Muscle of leg (tissue), 11 donors: ENCODE measurements around the gene PCNX2. TPM values are rescaled to one million over a fixed set of nuclear protein-coding genes. Genes with fewer than 3 reads are reported as not detected.
A peak's percentile ranks its signal among the peaks of the same experiment; 100 is the strongest.

Source experiments
- DNase-seq: peaks from one replicate; pipeline ENCODE4 v3.0.0; 2013
- H3K27ac ChIP-seq: one replicate; pipeline ENCODE4 v1.5.1; 2013; ENCODE audit warnings: mild to moderate bottlenecking, low read length, control low read depth
- H3K27me3 ChIP-seq: one replicate; pipeline ENCODE4 v1.6.1; 2013; ENCODE audit warnings: low read length; ENCODE audit not compliant: control insufficient read depth, insufficient read depth
- H3K36me3 ChIP-seq: one replicate; pipeline ENCODE4 v1.6.1; 2013; ENCODE audit warnings: low read length; ENCODE audit not compliant: control insufficient read depth, insufficient read depth
- H3K4me1 ChIP-seq: one replicate; pipeline ENCODE4 v1.6.1; 2013; ENCODE audit warnings: low read length; ENCODE audit not compliant: control insufficient read depth, insufficient read depth
- H3K4me3 ChIP-seq: one replicate; pipeline ENCODE4 v1.5.1; 2013; ENCODE audit warnings: low read length, control low read depth
- H3K9me3 ChIP-seq: replicated peaks from 2 replicates; pipeline ENCODE4 v1.6.1; 2013; ENCODE audit warnings: low read depth, low read length; ENCODE audit not compliant: control insufficient read depth
- WGBS: methylation state at CpG from one replicate; pipeline ENCODE4 v1.1.5; 2013; ENCODE audit warnings: missing lambda C conversion rate; ENCODE audit not compliant: insufficient coverage; 5-methylcytosine and 5-hydroxymethylcytosine counted together
- polyA plus RNA-seq, 8 donors: library from polyadenylated mRNA; unstranded; fragments of 120-200 nt; gene quantifications; one replicate each; pipeline versions ENCODE4 v1.2.1 to v1.2.3, GENCODE V29; 2013; ENCODE audit warnings: inconsistent platforms in 1 of 8, low replicate concordance in 1 of 8; ENCODE audit not compliant: insufficient read length in 8 of 8, insufficient read depth in 1 of 8
- total RNA-seq: library from RNA; stranded (reverse); fragments of 120-200 nt; gene quantifications from one replicate; pipeline ENCODE4 v1.2.4, GENCODE V29; 2013

Gene PCNX2
- total and polyA plus RNA-seq, 9 donors: 2.5 to 5.2 (median 3.9) TPM

- peaks cover 3% of the 10 kb centered on the region for H3K27me3 ChIP-seq
- H3K4me3 ChIP-seq: no peak overlapping the region
- no peaks in the 10 kb centered on the region for H3K36me3 ChIP-seq
- no peaks in the 10 kb centered on the region for H3K9me3 ChIP-seq
- WGBS: 63% methylated on average over 1 of the region's 1 CpG
- DNase-seq: no peak
- H3K4me1 ChIP-seq: no peaks in the 10 kb centered on the region
- no peak overlapping the region for H3K27ac ChIP-seq
Measured at GRCh38 chr1:233316473-233316872, 20.9 kb upstream of the PCNX2 start.

- Histone ChIP-seq H3K27me3 (peaks cover 3% of the 10 kb centered on the region), H3K36me3 (no peaks in the 10 kb centered on the region), H3K9me3 (no peaks in the 10 kb centered on the region), H3K27ac (no peak overlapping the region), H3K4me1 (no peaks in the 10 kb centered on the region), H3K4me3 (no peak overlapping the region)
- no CpG with 5 or more reads among the region's 1 CpG for WGBS
- no peak for DNase-seq
Measured at GRCh38 chr1:233315718-233316301, 20.3 kb upstream of the PCNX2 start.

DNA sequence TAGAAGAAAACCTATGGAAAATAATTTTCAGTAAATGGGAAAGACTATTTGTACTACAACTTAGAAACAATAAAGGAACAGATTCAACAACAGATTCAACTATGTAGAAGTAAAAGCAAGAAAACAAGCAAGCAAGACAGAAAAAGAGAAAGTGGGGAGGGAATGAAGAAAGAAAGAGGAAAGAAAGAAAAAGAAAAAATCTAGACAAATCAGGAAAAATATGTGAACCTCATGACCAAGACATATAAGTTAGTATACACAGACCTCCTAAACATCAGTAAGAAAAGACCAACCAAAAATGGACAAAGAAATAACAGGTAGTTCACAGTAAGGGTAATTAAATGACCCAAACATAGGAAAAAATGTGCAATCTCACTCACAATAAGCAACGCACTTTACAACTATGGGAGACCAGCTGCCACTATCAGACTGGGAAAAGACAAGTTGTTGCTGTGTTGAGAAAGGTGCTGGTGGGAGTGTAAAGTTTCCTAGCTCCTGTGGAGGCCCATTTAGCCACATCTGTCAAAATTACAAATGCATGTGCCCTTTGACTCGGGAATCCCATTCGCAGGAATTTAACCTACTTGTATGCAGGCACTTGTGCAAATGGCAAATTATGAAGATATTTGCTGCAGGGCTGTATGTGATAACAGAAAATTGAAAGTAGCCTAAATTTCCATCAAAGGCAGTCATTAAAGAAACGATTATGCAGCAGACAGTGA lies 18.1 kb upstream of the PCNX2 start:
- no CpG with 5 or more reads among the region's 4 CpGs for WGBS
- Histone ChIP-seq H3K9me3 (no peaks in the 10 kb centered on the region), H3K27me3 (peaks cover 2% of the 10 kb centered on the region), H3K27ac (no peak overlapping the region), H3K4me1 (no peaks in the 10 kb centered on the region), H3K36me3 (no peaks in the 10 kb centered on the region), H3K4me3 (no peak overlapping the region)
- DNase-seq: no peak

DNA sequence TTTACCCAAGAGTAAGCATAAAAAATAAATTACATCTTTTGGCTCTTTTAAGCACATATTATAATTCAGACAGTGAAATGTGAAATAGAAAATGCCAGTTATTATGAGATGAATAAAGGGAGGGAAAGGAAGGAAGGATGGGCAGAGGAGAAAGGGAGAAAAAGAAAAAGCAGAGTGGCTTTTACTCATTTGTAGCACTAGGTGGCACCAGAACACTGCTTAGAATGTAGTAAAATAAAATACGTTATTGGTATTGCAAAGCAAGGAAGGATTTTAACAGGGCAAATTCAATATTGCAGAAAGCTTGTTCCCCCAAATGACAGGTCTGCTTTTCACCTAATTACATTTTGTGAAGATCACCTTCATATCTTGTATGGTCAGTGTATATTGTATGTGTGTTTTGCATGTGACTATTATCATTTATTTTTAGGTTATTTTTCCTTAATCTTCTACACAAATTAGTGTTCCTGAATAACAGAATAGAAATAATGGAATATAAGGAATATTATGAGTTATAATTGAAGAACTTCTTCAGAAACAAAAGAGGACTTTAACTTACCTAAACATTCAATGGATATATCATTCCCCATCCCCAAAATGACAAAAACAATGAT lies 9.1 kb upstream of the PCNX2 start:
- Histone ChIP-seq H3K36me3 (no peaks in the 10 kb centered on the region), H3K4me1 (no peaks in the 10 kb centered on the region), H3K9me3 (no peaks in the 10 kb centered on the region), H3K27me3 (peaks cover 4% of the 10 kb centered on the region), H3K4me3 (no peak overlapping the region), H3K27ac (no peak overlapping the region)
- peak; percentile 42 for DNase-seq
- WGBS: no CpG with 5 or more reads among the region's 1 CpG

- peaks cover 8% of the 10 kb centered on the region for H3K27me3 ChIP-seq
- H3K4me1 ChIP-seq: no peaks in the 10 kb centered on the region
- no CpG with 5 or more reads among the region's 2 CpGs for WGBS
Measured at GRCh38 chr1:233300326-233300725, 4.8 kb upstream of the PCNX2 start.

GRCh38 chr1:233299450-233299849 lies 3.9 kb upstream of the PCNX2 start:
- Histone ChIP-seq H3K4me3 (no peak overlapping the region), H3K27ac (no peak overlapping the region), H3K27me3 (peaks cover 12% of the 10 kb centered on the region), H3K4me1 (no peaks in the 10 kb centered on the region), H3K36me3 (no peaks in the 10 kb centered on the region), H3K9me3 (no peaks in the 10 kb centered on the region)
- no peak for DNase-seq
- WGBS: 88% methylated on average over 1 of the region's 5 CpGs

More at GRCh38 chr1:233300326-233300725, 4.8 kb upstream of the PCNX2 start:
- Histone ChIP-seq H3K27ac (no peak overlapping the region), H3K9me3 (no peaks in the 10 kb centered on the region), H3K36me3 (no peaks in the 10 kb centered on the region), H3K4me3 (no peak overlapping the region)
- no peak for DNase-seq

DNA sequence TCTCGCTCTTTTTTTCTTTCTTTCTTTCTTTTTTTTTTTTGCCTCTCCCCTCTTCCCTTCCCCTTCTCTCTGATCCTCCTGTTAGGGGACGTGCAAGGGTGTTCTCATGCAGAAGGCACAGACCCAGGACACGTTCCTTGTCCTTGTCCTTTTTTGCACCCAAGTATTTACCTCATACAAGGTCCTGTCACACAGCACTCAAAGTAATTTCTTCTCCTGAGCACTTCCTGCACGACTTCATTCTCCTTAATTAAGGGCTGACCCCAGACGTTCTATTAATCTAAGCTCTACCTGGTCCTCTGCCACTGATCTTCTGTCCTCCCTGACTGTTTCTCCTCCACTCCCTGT lies 424 bp upstream of the PCNX2 start:
- no peak for DNase-seq
- no peaks in the 10 kb centered on the region for H3K4me1 ChIP-seq
- WGBS: 3% methylated on average over 4 of the region's 5 CpGs
- no peaks in the 10 kb centered on the region for H3K36me3 ChIP-seq
- H3K9me3 ChIP-seq: no peaks in the 10 kb centered on the region
- no peak overlapping the region for H3K27ac ChIP-seq
- H3K4me3 ChIP-seq: no peak overlapping the region
- peaks cover 12% of the 10 kb centered on the region for H3K27me3 ChIP-seq

DNA sequence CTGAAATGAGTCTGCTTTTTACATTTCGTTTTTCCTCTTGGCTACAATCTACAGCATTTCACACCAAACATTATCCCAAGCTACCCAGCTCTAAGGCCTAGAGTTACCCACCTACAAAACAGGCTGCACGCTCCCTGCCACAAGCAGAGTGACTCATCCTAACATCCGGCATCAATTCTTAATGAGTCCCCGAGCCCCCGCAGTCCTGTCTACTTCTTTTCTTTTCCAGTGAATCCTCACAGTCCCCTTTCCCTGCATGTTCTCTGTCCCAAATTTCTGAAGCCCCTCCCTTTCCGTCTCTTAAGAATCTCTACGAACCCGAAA lies 650 bp downstream of the PCNX2 start:
- peak; percentile 42 for DNase-seq
- no peak overlapping the region for H3K27ac ChIP-seq
- H3K27me3 ChIP-seq: peaks cover 12% of the 10 kb centered on the region
- H3K9me3 ChIP-seq: no peaks in the 10 kb centered on the region
- no peaks in the 10 kb centered on the region for H3K36me3 ChIP-seq
- H3K4me1 ChIP-seq: no peaks in the 10 kb centered on the region
- H3K4me3 ChIP-seq: peak overlapping the region; percentile 39
- 2% methylated on average over 7 of the region's 8 CpGs for WGBS

DNA sequence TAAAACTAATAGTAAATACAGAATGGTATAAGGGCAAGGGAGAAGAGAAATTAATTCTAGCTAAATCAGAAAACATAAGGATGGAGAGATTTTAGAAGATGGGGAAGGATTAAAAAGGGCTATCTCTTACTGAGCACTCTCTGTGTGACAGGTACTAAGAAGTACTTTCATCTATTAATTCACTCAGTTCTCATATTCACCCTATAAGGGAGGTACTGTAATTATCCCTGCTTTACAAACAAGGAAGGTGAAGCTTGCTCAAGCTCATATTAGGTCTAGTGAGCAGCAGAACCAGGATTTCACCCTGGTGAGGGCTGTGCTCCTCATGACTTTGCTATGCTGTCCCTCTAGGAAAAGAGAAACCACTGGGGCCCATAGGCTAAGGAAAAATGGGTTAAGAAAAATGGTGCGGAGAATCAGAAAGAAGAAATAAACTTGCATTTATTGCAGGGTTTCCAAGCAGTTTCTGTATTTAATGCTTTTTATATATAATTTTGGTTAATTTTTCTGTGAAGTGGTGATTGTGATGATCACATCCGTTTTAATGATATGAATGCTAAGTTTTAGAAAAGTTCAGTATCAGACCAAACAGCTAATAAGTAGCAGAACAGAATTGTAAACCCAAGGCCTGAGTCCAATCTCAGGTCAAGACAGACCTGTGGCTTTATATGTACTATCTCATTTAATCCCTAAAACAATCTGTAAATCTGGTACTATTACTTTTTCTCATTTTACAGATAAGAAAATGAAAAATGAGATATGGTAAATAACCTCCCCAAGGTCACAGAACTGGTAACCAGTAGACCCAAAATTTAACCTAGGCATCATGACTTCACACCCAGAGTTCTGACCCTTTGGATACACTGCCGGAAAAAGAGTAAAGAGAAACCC lies 1.7 kb downstream of the PCNX2 start:
- Histone ChIP-seq H3K9me3 (no peaks in the 10 kb centered on the region), H3K4me3 (no peak overlapping the region), H3K4me1 (no peaks in the 10 kb centered on the region), H3K27me3 (peaks cover 12% of the 10 kb centered on the region), H3K36me3 (no peaks in the 10 kb centered on the region), H3K27ac (no peak overlapping the region)
- WGBS: 100% methylated on average over 1 of the region's 3 CpGs
- DNase-seq: no peak
